ENCODE data around the gene SEC11C. TPM values are rescaled to one million over a fixed set of nuclear protein-coding genes. Genes with fewer than 3 reads are reported as not detected.
A peak's percentile ranks its signal among the peaks of the same experiment; 100 is the strongest.

Gene SEC11C
- total and polyA plus RNA-seq, 4 experiments from 2014 or later: 85.1 to 271 (median 151) TPM

DNA sequence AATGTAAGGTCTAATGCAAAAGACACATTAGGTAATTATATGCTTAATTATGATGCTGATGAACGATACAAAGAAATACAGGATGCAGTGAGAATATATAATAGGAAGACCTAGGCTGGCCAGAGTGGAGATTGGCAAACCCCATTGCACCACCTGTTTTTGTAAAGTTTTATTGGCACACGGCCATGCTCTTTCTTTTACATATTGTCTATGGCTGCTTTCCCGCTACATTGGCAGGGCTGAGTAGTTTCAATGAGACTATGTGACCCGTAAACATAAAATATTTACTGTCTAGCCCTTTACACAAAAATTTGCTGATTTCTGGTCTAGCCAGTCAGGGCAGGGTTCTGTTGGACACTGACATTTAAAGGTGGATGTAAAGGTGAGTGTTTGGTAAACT, 5.4 kb downstream of the SEC11C start:
- H3K9me3 Mint-ChIP-seq: peaks cover 0 to 2% (median 0%) of the 10 kb centered on the region in 8 donors
- no peak for DNase-seq
- POLR2A ChIA-PET (ENCODE audit: partially characterized antibody): no interaction called here
- Histone ChIP-seq H3K4me1 (ENCODE audit: insufficient read depth, low read length) (peaks cover 61% of the 10 kb centered on the region), H3K27ac (ENCODE audit: low read depth, low read length) (no peak overlapping the region), H3K4me3 (ENCODE audit: low read length in 2 of 2) (no peak overlapping the region), H3K9me3 (ENCODE audit: control insufficient read depth in 1 of 2, low read length in 2 of 2) (no peaks in the 10 kb centered on the region), H3K27me3 (ENCODE audit: insufficient read depth, low read length) (no peaks in the 10 kb centered on the region), H3K36me3 (ENCODE audit: insufficient read depth, low read length) (no peaks in the 10 kb centered on the region)
- no peak overlapping the region for H3K4me3 Mint-ChIP-seq
- intact Hi-C loops (cut with micrococcal nuclease): no loop called here
- H3K27ac Mint-ChIP-seq: peak overlapping the region in 2 of 7 donors; percentile 38 to 50
- peaks cover 4 to 19% of the 10 kb centered on the region in 2 donors for H3K36me3 Mint-ChIP-seq
- CTCF ChIA-PET (ENCODE audit: partially characterized antibody): interaction anchor here (0.7 kb wide), 1 partner anchor 8 kb away, joined by 3 read pairs; no protein-coding TSS in a partner anchor
- H3K27me3 Mint-ChIP-seq: no peaks in the 10 kb centered on the region
- peaks cover 51 to 86% (median 72%) of the 10 kb centered on the region in 4 donors for H3K4me1 Mint-ChIP-seq

DNA sequence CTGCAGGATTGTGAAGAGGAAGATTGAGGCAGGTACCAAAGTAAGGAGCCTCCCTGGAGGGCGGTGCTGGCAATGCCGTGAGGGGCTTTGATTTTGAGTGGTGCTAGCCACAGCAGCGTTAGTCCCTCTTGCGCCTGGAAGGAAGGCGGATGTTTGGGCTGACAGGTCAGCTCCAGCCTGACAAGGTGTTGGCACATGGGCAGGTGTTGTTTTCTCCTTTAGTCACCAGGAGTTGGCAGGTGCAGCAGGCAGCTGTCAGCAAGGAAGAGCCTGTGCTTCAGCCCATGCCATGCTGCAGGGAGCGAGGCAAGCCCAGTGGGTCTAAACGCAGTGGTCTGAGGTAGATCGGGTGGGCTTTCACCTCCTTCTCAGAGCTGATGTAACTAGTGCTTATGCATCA, 8.5 kb downstream of the SEC11C start:
- intact Hi-C loops (cut with micrococcal nuclease): no loop called here
- peaks cover 13% of the 10 kb centered on the region for H3K36me3 ChIP-seq (ENCODE audit: insufficient read depth, low read length)
- peaks cover 0 to 2% (median 0%) of the 10 kb centered on the region in 8 donors for H3K9me3 Mint-ChIP-seq
- CTCF ChIA-PET (ENCODE audit: partially characterized antibody): interaction anchor here (1.1 kb wide), 1 partner anchor 967 kb away, joined by 3 read pairs; no protein-coding TSS in a partner anchor
- H3K4me1 Mint-ChIP-seq: peaks cover 30 to 64% (median 46%) of the 10 kb centered on the region in 4 donors
- no peak overlapping the region for H3K27ac ChIP-seq (ENCODE audit: low read depth, low read length)
- no peaks in the 10 kb centered on the region for H3K27me3 ChIP-seq (ENCODE audit: insufficient read depth, low read length)
- H3K36me3 Mint-ChIP-seq: peaks cover 21 to 47% of the 10 kb centered on the region in 2 donors
- no peaks in the 10 kb centered on the region for H3K27me3 Mint-ChIP-seq
- H3K4me3 ChIP-seq (ENCODE audit: low read length in 2 of 2): no peak overlapping the region
- DNase-seq: no peak
- H3K4me1 ChIP-seq (ENCODE audit: insufficient read depth, low read length): peaks cover 40% of the 10 kb centered on the region
- H3K4me3 Mint-ChIP-seq: no peak overlapping the region
- no peaks in the 10 kb centered on the region for H3K9me3 ChIP-seq (ENCODE audit: control insufficient read depth in 1 of 2, low read length in 2 of 2)
- POLR2A ChIA-PET (ENCODE audit: partially characterized antibody): no interaction called here
- peak overlapping the region in 2 of 7 donors; percentile 47 to 72 for H3K27ac Mint-ChIP-seq

DNA sequence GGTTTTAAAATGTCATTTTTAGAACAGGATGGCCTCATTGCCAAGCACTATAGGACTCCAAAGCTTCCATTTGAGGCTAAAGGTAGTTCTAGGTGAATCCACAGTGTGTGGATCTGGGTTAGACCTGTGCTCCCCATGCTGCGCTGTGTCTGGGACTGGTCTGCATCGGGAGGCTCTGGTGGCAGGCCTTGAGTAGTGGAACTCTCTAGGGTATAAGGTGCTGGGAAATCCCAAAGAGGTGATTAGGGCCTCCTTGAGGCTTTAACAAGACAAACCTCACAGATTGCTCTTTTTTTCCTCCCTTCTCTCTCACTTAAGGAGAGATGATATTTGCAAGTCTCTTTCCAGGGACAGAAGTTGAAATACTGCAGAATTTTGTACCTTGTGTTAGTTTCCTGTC, 9.3 kb downstream of the SEC11C start:
- DNase-seq: no peak
- Mint-ChIP-seq H3K27me3 (no peaks in the 10 kb centered on the region), H3K4me1 (peaks cover 28 to 56% (median 40%) of the 10 kb centered on the region in 4 donors), H3K36me3 (peaks cover 27 to 55% of the 10 kb centered on the region in 2 donors), H3K9me3 (peaks cover 0 to 2% (median 0%) of the 10 kb centered on the region in 8 donors), H3K4me3 (peak overlapping the region in 1 of 8 donors; percentile 8), H3K27ac (peak overlapping the region in 2 of 7 donors; percentile 16 to 60)
- H3K27ac ChIP-seq (ENCODE audit: low read depth, low read length): no peak overlapping the region
- no peak overlapping the region for H3K4me3 ChIP-seq (ENCODE audit: low read length in 2 of 2)
- no peaks in the 10 kb centered on the region for H3K27me3 ChIP-seq (ENCODE audit: insufficient read depth, low read length)
- intact Hi-C loops (cut with micrococcal nuclease): no loop called here
- CTCF ChIA-PET (ENCODE audit: partially characterized antibody): interaction anchor here (1.1 kb wide), 1 partner anchor 968 kb away, joined by 3 read pairs; no protein-coding TSS in a partner anchor
- H3K36me3 ChIP-seq (ENCODE audit: insufficient read depth, low read length): peaks cover 16% of the 10 kb centered on the region
- peaks cover 32% of the 10 kb centered on the region for H3K4me1 ChIP-seq (ENCODE audit: insufficient read depth, low read length)
- POLR2A ChIA-PET (ENCODE audit: partially characterized antibody): no interaction called here
- no peaks in the 10 kb centered on the region for H3K9me3 ChIP-seq (ENCODE audit: control insufficient read depth in 1 of 2, low read length in 2 of 2)

DNA sequence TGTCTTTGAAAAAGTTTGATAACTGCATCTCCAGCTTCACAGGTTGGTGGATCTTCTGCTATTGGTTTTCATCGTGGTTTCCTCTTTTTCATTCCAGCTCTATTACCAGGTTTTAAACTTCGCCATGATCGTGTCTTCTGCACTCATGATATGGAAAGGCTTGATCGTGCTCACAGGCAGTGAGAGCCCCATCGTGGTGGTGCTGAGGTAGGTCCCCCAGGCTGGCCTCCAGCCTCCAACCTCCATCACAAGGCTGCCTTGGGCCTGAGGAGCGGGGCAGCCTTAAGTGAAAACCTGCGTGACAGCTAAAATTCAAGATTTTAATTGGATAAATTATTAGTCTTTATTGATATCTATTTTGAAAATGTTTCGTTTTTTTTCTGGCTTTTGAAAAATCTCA, 9.7 kb downstream of the SEC11C start:
- no peak for DNase-seq
- H3K27me3 ChIP-seq (ENCODE audit: insufficient read depth, low read length): no peaks in the 10 kb centered on the region
- Mint-ChIP-seq H3K9me3 (peaks cover 0 to 2% (median 0%) of the 10 kb centered on the region in 8 donors), H3K27me3 (no peaks in the 10 kb centered on the region), H3K36me3 (peaks cover 31 to 59% of the 10 kb centered on the region in 2 donors), H3K4me3 (peak overlapping the region in 1 of 8 donors; percentile 53), H3K27ac (peak overlapping the region in 2 of 7 donors; percentile 16 to 60), H3K4me1 (peaks cover 28 to 52% (median 37%) of the 10 kb centered on the region in 4 donors)
- H3K27ac ChIP-seq (ENCODE audit: low read depth, low read length): no peak overlapping the region
- peaks cover 28% of the 10 kb centered on the region for H3K4me1 ChIP-seq (ENCODE audit: insufficient read depth, low read length)
- ChIA-PET POLR2A (ENCODE audit: partially characterized antibody) (no interaction called here), CTCF (ENCODE audit: partially characterized antibody) (interaction anchor here (1.1 kb wide), 1 partner anchor 968 kb away, joined by 3 read pairs; no protein-coding TSS in a partner anchor)
- H3K36me3 ChIP-seq (ENCODE audit: insufficient read depth, low read length): peaks cover 18% of the 10 kb centered on the region
- no peaks in the 10 kb centered on the region for H3K9me3 ChIP-seq (ENCODE audit: control insufficient read depth in 1 of 2, low read length in 2 of 2)
- intact Hi-C loops (cut with micrococcal nuclease): no loop called here
- H3K4me3 ChIP-seq (ENCODE audit: low read length in 2 of 2): no peak overlapping the region

DNA sequence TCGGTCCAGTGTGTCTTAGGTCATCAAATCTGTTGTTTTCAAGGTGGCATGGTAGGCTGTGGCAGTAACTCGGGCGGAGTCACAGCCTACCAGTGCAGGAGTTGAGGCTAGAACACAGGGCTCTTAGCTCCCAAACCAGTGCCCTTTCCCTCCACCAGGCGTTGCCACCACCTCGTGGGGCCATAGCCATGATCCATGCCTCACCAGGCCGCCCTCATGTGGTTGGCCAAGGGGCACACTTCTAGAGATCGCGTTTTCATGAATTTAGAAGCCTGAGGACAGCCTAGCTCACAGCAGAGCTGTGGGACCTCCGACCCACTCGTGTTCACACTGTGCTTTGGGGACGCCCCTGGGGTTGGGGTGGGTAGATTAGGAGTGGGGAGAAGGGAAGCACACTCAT, 10.6 kb downstream of the SEC11C start:
- Mint-ChIP-seq H3K27me3 (no peaks in the 10 kb centered on the region), H3K9me3 (peaks cover 0 to 2% (median 0%) of the 10 kb centered on the region in 8 donors), H3K27ac (peak overlapping the region in 4 of 7 donors; percentile 8 to 57 (median 22)), H3K4me1 (peaks cover 24 to 47% (median 33%) of the 10 kb centered on the region in 4 donors), H3K36me3 (peaks cover 34 to 65% of the 10 kb centered on the region in 2 donors), H3K4me3 (no peak overlapping the region)
- peaks cover 23% of the 10 kb centered on the region for H3K36me3 ChIP-seq (ENCODE audit: insufficient read depth, low read length)
- DNase-seq: no peak
- no peak overlapping the region for H3K27ac ChIP-seq (ENCODE audit: low read depth, low read length)
- POLR2A ChIA-PET (ENCODE audit: partially characterized antibody): no interaction called here
- CTCF ChIA-PET (ENCODE audit: partially characterized antibody): no interaction called here
- no peaks in the 10 kb centered on the region for H3K9me3 ChIP-seq (ENCODE audit: control insufficient read depth in 1 of 2, low read length in 2 of 2)
- no peaks in the 10 kb centered on the region for H3K27me3 ChIP-seq (ENCODE audit: insufficient read depth, low read length)
- intact Hi-C loops (cut with micrococcal nuclease): no loop called here
- peaks cover 24% of the 10 kb centered on the region for H3K4me1 ChIP-seq (ENCODE audit: insufficient read depth, low read length)
- no peak overlapping the region for H3K4me3 ChIP-seq (ENCODE audit: low read length in 2 of 2)

DNA sequence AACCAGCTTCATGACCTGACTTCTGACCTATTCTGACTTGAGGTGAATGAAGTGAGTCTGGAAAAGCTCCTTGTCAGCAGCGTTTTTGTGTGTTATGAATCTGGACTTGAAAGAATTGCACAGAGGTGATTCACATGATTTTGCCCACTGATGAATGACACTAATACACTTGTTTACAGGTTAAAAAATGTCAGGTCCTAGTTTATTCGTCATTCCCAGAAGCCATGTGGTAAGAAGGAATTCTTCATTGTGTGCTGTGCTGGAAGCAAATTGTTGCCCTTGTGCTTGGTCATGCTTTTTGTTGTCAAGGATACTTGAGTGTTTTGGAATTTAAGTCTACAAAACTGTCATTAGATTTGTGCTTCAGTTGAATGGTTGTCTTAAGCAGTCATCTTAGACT, 15.5 kb downstream of the SEC11C start:
- no peak for DNase-seq
- ChIA-PET CTCF (ENCODE audit: partially characterized antibody) (no interaction called here), POLR2A (ENCODE audit: partially characterized antibody) (no interaction called here)
- peaks cover 8% of the 10 kb centered on the region for H3K4me1 ChIP-seq (ENCODE audit: insufficient read depth, low read length)
- H3K27me3 ChIP-seq (ENCODE audit: insufficient read depth, low read length): no peaks in the 10 kb centered on the region
- Mint-ChIP-seq H3K36me3 (peaks cover 51 to 82% of the 10 kb centered on the region in 2 donors), H3K27ac (peak overlapping the region in 1 of 7 donors; percentile 31), H3K27me3 (no peaks in the 10 kb centered on the region), H3K9me3 (no peaks in the 10 kb centered on the region), H3K4me1 (peaks cover 0 to 8% (median 3%) of the 10 kb centered on the region in 4 donors), H3K4me3 (no peak overlapping the region)
- H3K36me3 ChIP-seq (ENCODE audit: insufficient read depth, low read length): peaks cover 35% of the 10 kb centered on the region
- no peak overlapping the region for H3K4me3 ChIP-seq (ENCODE audit: low read length in 2 of 2)
- no peaks in the 10 kb centered on the region for H3K9me3 ChIP-seq (ENCODE audit: control insufficient read depth in 1 of 2, low read length in 2 of 2)
- intact Hi-C loops (cut with micrococcal nuclease): no loop called here
- H3K27ac ChIP-seq (ENCODE audit: low read depth, low read length): no peak overlapping the region

DNA sequence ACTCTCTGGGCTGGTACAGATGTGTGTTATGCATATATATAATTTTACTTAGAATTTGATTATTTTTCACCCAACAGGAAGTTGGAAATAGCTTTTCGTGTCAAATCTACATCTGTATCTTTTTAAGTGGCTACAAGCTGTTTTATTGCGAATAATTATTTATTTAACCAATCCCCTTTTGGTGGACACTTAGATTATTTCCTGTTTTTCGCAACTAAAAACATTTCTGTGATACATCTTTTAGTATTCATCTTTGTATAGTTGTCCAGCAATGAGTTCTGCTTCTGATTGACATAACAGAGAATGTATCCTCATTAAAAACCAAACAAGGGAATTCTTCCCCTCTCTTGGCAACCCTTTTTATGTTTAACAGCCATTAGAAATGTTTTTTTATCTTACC, 16.6 kb downstream of the SEC11C start:
- Mint-ChIP-seq H3K36me3 (peaks cover 59 to 75% of the 10 kb centered on the region in 2 donors), H3K27me3 (no peaks in the 10 kb centered on the region), H3K27ac (no peak overlapping the region), H3K9me3 (no peaks in the 10 kb centered on the region), H3K4me1 (peaks cover 0 to 1% (median 0%) of the 10 kb centered on the region in 4 donors), H3K4me3 (no peak overlapping the region)
- Histone ChIP-seq H3K9me3 (ENCODE audit: control insufficient read depth in 1 of 2, low read length in 2 of 2) (no peaks in the 10 kb centered on the region), H3K27me3 (ENCODE audit: insufficient read depth, low read length) (no peaks in the 10 kb centered on the region), H3K4me1 (ENCODE audit: insufficient read depth, low read length) (no peaks in the 10 kb centered on the region), H3K36me3 (ENCODE audit: insufficient read depth, low read length) (peaks cover 35% of the 10 kb centered on the region), H3K4me3 (ENCODE audit: low read length in 2 of 2) (no peak overlapping the region), H3K27ac (ENCODE audit: low read depth, low read length) (no peak overlapping the region)
- POLR2A ChIA-PET (ENCODE audit: partially characterized antibody): no interaction called here
- intact Hi-C loops (cut with micrococcal nuclease): no loop called here
- CTCF ChIA-PET (ENCODE audit: partially characterized antibody): no interaction called here
- no peak for DNase-seq

Data from CD4-positive, alpha-beta memory T cell (primary cell).